Panc1 (cell line): Measurements from ENCODE around the gene OVOL1. TPM values are rescaled to one million over a fixed set of nuclear protein-coding genes. Genes with fewer than 3 reads are reported as not detected.
"Not testable (repeated sequence)": the region's sequence is repeated elsewhere in the genome, so short reads cannot be mapped to it uniquely, and the experiment has no call there.

Experiments used
- ATAC-seq: fragments of 200-7000 bp; cut with Tn5 transposase; 2 replicates; pipeline ENCODE4 v1.9.1; 2020; ENCODE audit warnings: mild to moderate bottlenecking, moderate library complexity
- BruUV-seq: library from RNA; stranded (reverse); fragments of 400-500 nt; replicated peaks from 2 replicates; lab custom pipeline; 2021; lab: Mats Ljungman, UMichigan
- CTCF ChIA-PET: fragments of 300-600 bp; sonication (Branson Sonifier 250); formaldehyde crosslinking; loops from one replicate; lab custom pipeline; 2022; ENCODE audit warnings: antibody characterized with exemption; lab: Charles Lee
- POLR2A ChIA-PET: fragments of 300-600 bp; sonication (Branson Sonifier 250); formaldehyde crosslinking; loops from one replicate; lab custom pipeline; 2022; ENCODE audit warnings: antibody characterized with exemption; lab: Charles Lee
- DNase-seq: peaks from one replicate; pipeline ENCODE4 v3.0.0-alpha.2; 2010; ENCODE audit warnings: low read depth, low spot score
- H3K27ac ChIP-seq: 2 replicates; pipeline ENCODE4 v1.5.1; 2011; ENCODE audit warnings: mild to moderate bottlenecking, low read length, inconsistent platforms
- H3K27me3 ChIP-seq: fragments of 200-500 bp; sonication (Bioruptor generic); 2 replicates; pipeline ENCODE4 v1.6.0; 2014; ENCODE audit warnings: low read length, inconsistent platforms; ENCODE audit not compliant: control insufficient read depth, insufficient read depth
- H3K36me3 ChIP-seq: fragments of 200-500 bp; sonication (Bioruptor generic); 2 replicates; pipeline ENCODE4 v1.5.1; 2014; ENCODE audit warnings: inconsistent platforms, mild to moderate bottlenecking, low read length, moderate library complexity; ENCODE audit not compliant: control insufficient read depth, insufficient read depth
- H3K4me1 ChIP-seq: 2 replicates; pipeline ENCODE4 v1.5.1; 2011; ENCODE audit warnings: inconsistent platforms, mild to moderate bottlenecking, low read length, moderate library complexity; ENCODE audit not compliant: control insufficient read depth, insufficient read depth
- H3K4me3 ChIP-seq, 2 experiments: 2 replicates each; pipeline ENCODE4 v1.5.1; 2011 to 2012; ENCODE audit warnings: low read depth in 2 of 2, low read length in 2 of 2, mild to moderate bottlenecking in 2 of 2, inconsistent platforms in 1 of 2, moderate library complexity in 1 of 2
- H3K9me3 ChIP-seq: fragments of 200-500 bp; sonication (Bioruptor generic); 2 replicates; pipeline ENCODE4 v1.5.1; 2014; ENCODE audit warnings: low read depth, mild to moderate bottlenecking, inconsistent platforms, low read length, moderate library complexity; ENCODE audit not compliant: control insufficient read depth, insufficient read depth
- CTCF ChIP-seq: fragments of 450-650 bp; IDR thresholded peaks from 2 replicates; pipeline ENCODE4 v1.5.1; 2017; ENCODE audit warnings: mild to moderate bottlenecking
- POLR2AphosphoS5 ChIP-seq: IDR thresholded peaks from 2 replicates; pipeline ENCODE4 v1.6.1; 2012; ENCODE audit warnings: mild to moderate bottlenecking, low read depth, low read length, moderate library complexity
- REST ChIP-seq, 2 experiments: IDR thresholded peaks; 2 replicates each; pipeline ENCODE4 v1.6.1; 2011 to 2012; ENCODE audit warnings: low read depth in 2 of 2, control low read depth in 1 of 2, low read length in 1 of 2, mild to moderate bottlenecking in 1 of 2, moderate library complexity in 1 of 2; ENCODE audit not compliant: insufficient read depth in 1 of 2
- SIN3A ChIP-seq: IDR thresholded peaks from 2 replicates; pipeline ENCODE4 v1.6.1; 2012; ENCODE audit warnings: low read depth, mild to moderate bottlenecking, low read length, moderate library complexity, borderline replicate concordance; ENCODE audit not compliant: insufficient read depth
- TCF7L2 ChIP-seq: IDR thresholded peaks from 2 replicates; pipeline ENCODE4 v1.6.1; 2011; ENCODE audit warnings: mild to moderate bottlenecking, low read depth, low read length, inconsistent platforms
- in situ Hi-C: cut with HindIII; loops from 2 replicates; pipeline ENCODE4 v1.10.0; 2016; ENCODE audit warnings: low sequenced_read_pairs, low pct_unique_long_range_greater_than_20kb
- intact Hi-C: fragments of 100-400 bp; cut with micrococcal nuclease; formaldehyde crosslinking; loops from one replicate; pipeline ENCODE4 v1.10.0; 2022; ENCODE audit not compliant: unreplicated experiment
- total RNA-seq: library from RNA; stranded (reverse); gene quantifications from one replicate; pipeline ENCODE4 v1.2.1, GENCODE V29; 2021; ENCODE audit not compliant: unreplicated experiment

The OVOL1 gene
- total RNA-seq, 1 experiment from 2014 or later, result 0.23 TPM

GRCh38 chr11:65826984-65827735 lies 40.3 kb downstream of the OVOL1 start:
- H3K27ac ChIP-seq, result no peak overlapping the region
- no peaks in the 10 kb centered on the region for H3K4me1 ChIP-seq
- POLR2A ChIA-PET, result interaction anchor here (0.6 to 0.9 kb wide), 5 partner anchors 18 to 525 kb away, joined by 3 to 13 read pairs (median 7); no protein-coding TSS in a partner anchor
- no peaks in the 10 kb centered on the region for H3K9me3 ChIP-seq
- in situ Hi-C loops (no loop called here), intact Hi-C loops (no loop called here)
- H3K4me3 ChIP-seq, result no peak overlapping the region
- CTCF ChIA-PET, result interaction anchor here (0.5 to 0.6 kb wide), 3 partner anchors 75 to 164 kb away, joined by 3 to 7 read pairs (median 6); no protein-coding TSS in a partner anchor
- TF ChIP-seq POLR2AphosphoS5 (no peak), SIN3A (no peak), TCF7L2 (no peak), CTCF (no peak), REST (IDR thresholded peaks at IDR 0.05; ENCODE audit: insufficient read depth in 1 of 2, low read depth in 2 of 2, low read length in 1 of 2) (no peak)
- no peaks in the 10 kb centered on the region for H3K36me3 ChIP-seq
- DNase-seq (no peak), ATAC-seq (no peak)
- BruUV-seq, result no TSS peak
- peaks cover 6% of the 10 kb centered on the region; the same call in 1 of the 2 replicates for H3K27me3 ChIP-seq

DNA sequence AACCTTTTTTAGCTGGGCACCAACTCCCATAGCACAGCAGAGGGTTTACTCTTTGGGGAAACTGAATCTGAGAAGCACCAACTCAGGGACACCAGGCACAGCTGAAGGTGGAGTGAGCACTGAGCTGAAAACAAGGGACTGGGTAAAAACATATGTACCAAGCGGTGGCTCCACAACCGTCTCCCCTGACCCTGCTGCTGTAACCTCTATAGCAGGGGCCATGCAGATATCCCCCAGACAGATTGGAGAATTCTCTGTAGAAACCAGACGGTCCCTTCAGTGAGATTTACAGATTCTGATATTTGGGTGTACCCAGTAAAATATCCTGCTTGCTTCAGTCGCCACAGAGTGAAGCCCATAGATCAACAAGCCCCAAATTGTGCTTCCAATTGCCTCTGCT lies 42.6 kb downstream of the OVOL1 start:
- in situ Hi-C loops (no loop called here), intact Hi-C loops (no loop called here)
- H3K4me3 ChIP-seq, result no peak overlapping the region
- ChIA-PET POLR2A (no interaction called here), CTCF (interaction anchor here (0.5 kb wide), 1 partner anchor 500 kb away, joined by 3 read pairs; no protein-coding TSS in a partner anchor)
- H3K9me3 ChIP-seq, result no peaks in the 10 kb centered on the region
- H3K4me1 ChIP-seq, result no peaks in the 10 kb centered on the region
- H3K36me3 ChIP-seq, result no peaks in the 10 kb centered on the region
- ATAC-seq, result no peak
- peaks cover 6% of the 10 kb centered on the region; the same call in 1 of the 2 replicates for H3K27me3 ChIP-seq
- no peak for DNase-seq
- BruUV-seq, result no TSS peak
- TF ChIP-seq POLR2AphosphoS5 (no peak), TCF7L2 (no peak), CTCF (no peak), SIN3A (no peak), REST (IDR thresholded peaks at IDR 0.05; ENCODE audit: insufficient read depth in 1 of 2, low read depth in 2 of 2, low read length in 1 of 2) (no peak)
- H3K27ac ChIP-seq, result no peak overlapping the region

GRCh38 chr11:65832231-65832630 lies 45.4 kb downstream of the OVOL1 start:
- H3K27ac ChIP-seq, H3K9me3 ChIP-seq, CTCF ChIA-PET, DNase-seq, H3K27me3 ChIP-seq, H3K36me3 ChIP-seq, ATAC-seq, POLR2A ChIA-PET, H3K4me3 ChIP-seq, intact Hi-C loops, in situ Hi-C loops, BruUV-seq, H3K4me1 ChIP-seq: not testable (repeated sequence)
